NOMO-1 treated with DMSO at 0.1 percent for 48 hours (cell line): ENCODE data around the gene LDLRAD3.

ENCODE experiments used
- DNase-seq: peaks from one replicate; lab custom pipeline; 2025; ENCODE audit not compliant: unreplicated experiment; lab: John Stamatoyannopoulos, UW

The LDLRAD3 gene

GRCh38 chr11:36071917-36072500 is 128.1 kb downstream of the LDLRAD3 start:
- no peak for DNase-seq

GRCh38 chr11:36073411-36074203 is 129.7 kb downstream of the LDLRAD3 start:
- no peak for DNase-seq

- no peak for DNase-seq
These were observed 131.1 kb downstream of the LDLRAD3 start for GRCh38 chr11:36074941-36075431.

GRCh38 chr11:36077368-36077767 is 133.5 kb downstream of the LDLRAD3 start:
- DNase-seq = no peak

- DNase-seq = no peak
These were observed 134.2 kb downstream of the LDLRAD3 start for GRCh38 chr11:36077886-36078685.

GRCh38 chr11:36078686-36079055 is 134.8 kb downstream of the LDLRAD3 start:
- no peak for DNase-seq

GRCh38 chr11:36079878-36080675 is 136.2 kb downstream of the LDLRAD3 start:
- no peak for DNase-seq

- DNase-seq = no peak
These were observed 137.5 kb downstream of the LDLRAD3 start for GRCh38 chr11:36081274-36081945.

- DNase-seq = no peak
These were observed 142.5 kb downstream of the LDLRAD3 start for GRCh38 chr11:36086366-36086765.

- DNase-seq = no peak
These were observed 144.6 kb downstream of the LDLRAD3 start for GRCh38 chr11:36088266-36088972.

GRCh38 chr11:36089920-36090319 is 146.1 kb downstream of the LDLRAD3 start:
- no peak for DNase-seq

- peak; percentile 38 for DNase-seq
These were observed 146.7 kb downstream of the LDLRAD3 start for GRCh38 chr11:36090356-36091109.

- DNase-seq = peak; percentile 89
These were observed 147.5 kb downstream of the LDLRAD3 start for GRCh38 chr11:36091256-36091811.

GRCh38 chr11:36092314-36093030 is 148.6 kb downstream of the LDLRAD3 start:
- DNase-seq = no peak

GRCh38 chr11:36093548-36093947 is 149.7 kb downstream of the LDLRAD3 start:
- DNase-seq = no peak

GRCh38 chr11:36094164-36094563 is 150.3 kb downstream of the LDLRAD3 start:
- no peak for DNase-seq

GRCh38 chr11:36095716-36096115 is 151.9 kb downstream of the LDLRAD3 start:
- DNase-seq = no peak

GRCh38 chr11:36097219-36097650 is 153.4 kb downstream of the LDLRAD3 start:
- DNase-seq = no peak
